ENCODE results near the gene SLC6A7.
"Not testable (repeated sequence)": the region's sequence is repeated elsewhere in the genome, so short reads cannot be mapped to it uniquely, and the experiment has no call there.

SLC6A7 gene

GRCh38 chr5:150246429-150246828, 56.6 kb downstream of the SLC6A7 start:
- no peak for DNase-seq

DNA sequence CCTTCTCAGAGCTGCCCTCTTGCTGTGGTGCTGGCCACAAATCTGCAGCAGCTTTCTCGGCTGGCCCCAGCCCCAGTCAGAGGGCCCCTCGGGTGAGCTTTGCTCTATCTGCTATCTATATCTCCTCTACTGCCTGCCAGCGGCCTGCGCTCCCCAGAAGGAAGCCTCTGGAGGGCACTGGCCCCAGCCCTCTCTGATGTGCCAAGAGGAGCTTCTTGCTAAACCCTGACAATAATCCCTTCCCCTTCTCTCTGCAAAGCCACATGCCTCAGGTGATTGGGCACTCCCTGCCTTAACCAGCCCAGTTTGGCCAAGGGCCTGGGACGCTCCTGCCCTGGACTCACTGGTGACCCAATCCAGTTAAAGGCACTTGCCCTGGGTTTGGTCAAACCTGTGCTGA, 57.0 kb downstream of the SLC6A7 start:
- DNase-seq, result no peak

DNA sequence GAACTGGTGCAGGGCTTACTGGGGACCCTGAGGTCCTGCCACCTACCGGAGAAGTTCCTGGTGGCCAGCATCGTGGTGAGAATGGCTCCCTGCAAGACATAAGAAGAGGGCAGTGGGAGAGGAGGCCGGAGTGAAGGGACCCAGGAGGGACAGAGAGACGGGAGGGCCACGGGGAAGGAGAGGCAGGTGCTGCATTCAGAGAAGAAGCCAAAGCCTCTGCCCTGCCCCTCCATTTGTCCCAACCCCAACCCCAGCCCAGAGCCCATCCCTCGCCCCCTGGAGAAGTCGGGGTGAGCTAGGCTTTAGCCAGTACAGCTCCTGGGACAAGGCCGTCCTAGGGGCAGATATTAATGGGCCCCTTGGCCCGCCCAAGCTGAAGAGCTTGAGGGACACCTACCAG, 57.9 kb downstream of the SLC6A7 start:
- DNase-seq, result no peak

GRCh38 chr5:150248493-150248892, 58.6 kb downstream of the SLC6A7 start:
- DNase-seq, result not testable (repeated sequence)

GRCh38 chr5:150248946-150249345, 59.1 kb downstream of the SLC6A7 start:
- DNase-seq, result no peak

- DNase-seq, result no peak
These were observed 59.9 kb downstream of the SLC6A7 start for GRCh38 chr5:150249744-150250143.

DNA sequence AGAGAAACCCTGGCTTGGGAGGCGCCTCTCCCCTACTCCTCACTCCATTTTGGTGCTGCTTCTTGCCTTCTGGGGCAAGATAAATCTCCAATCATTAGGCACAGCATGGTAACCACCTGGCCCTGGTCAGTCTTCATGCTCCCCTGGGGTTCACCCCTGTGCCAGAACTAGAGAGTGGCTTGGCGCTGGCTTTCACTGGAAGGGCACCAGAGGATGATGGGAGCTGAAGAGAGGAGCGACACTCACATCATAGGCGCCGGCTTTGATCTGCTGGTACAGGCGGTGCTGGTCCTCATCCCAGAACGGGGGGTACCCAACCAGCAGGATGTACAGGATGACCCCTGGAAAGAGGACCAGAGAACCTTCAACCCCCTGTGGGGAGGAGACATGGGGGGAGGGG, 61.6 kb downstream of the SLC6A7 start:
- no peak for DNase-seq

DNA sequence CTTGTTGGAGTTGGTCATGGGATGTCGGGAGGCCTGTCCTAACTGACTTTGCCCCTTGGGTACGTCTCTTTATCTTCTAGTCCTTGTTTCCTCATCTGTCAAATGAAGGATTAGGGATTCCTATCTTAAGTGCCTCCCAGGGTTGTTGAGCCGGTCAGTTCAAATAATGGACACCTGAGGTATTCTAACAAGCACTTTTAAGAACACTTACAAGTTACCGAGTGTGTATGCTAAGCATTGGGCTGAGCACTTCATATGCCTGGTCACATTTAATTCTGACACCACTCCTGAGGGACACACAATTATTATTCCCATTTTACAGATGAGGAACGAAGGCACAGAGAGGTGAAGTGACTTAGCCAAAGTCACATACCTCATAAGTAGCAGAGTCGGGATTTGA, 62.6 kb downstream of the SLC6A7 start:
- DNase-seq, result no peak

DNA sequence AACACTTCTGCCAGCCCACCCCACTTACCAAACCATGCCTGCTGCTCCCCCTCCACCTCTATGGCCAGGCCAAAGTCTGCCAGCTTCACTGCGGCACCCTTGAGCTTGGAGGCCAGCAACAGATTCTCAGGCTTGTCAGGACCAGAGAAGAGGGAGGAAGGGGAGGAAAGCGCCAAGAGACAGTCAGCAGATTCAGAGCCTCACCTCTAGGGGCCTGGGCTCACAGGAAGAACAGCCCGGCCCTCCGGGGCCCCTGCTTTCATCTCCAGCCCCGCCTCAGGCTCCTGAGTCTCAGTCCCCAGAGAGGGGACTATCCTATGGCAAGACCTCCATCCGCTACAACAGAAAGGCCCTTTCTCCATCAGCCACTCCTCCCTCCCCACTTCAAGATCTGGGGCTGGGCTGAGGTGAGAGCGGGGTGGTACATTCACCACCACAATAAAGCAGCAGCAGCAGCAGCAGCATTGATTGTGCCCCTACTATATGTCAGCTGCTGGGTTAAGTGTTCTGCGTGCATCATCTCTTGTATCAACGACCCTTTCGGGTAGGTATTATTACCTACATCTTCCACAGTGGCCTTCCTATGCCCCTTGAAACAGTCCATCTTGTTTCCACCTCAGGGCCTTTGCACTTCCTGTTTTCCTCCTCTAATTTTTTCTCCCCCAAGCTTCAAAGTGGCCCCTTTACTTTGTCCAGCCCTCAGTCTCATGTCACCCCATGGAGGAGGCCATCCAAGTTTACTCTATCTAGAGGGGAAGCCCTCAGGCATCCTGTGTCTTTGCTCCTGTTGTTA, 63.8 kb downstream of the SLC6A7 start:
- DNase-seq, result no peak

DNA sequence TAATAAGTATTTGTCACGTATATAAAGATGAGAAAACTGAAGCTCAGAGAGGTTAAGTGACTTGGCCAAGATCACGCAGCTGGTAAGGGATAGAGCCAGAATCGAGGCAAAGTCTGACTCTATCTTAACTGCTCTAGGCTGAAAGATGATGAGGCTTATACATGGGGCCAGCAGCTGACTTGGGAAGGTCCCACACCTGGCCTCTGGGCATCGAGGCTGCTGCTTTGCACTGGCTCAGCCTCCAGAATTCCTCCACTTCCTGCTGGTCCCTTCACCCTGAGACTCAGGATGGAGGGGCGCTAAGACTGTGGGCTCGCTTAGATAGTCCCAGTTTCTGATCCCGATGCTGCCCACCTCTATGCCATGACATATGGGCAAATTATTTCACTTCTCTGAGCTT, 64.5 kb downstream of the SLC6A7 start:
- DNase-seq, result no peak

GRCh38 chr5:150254774-150255173, 64.9 kb downstream of the SLC6A7 start:
- no peak for DNase-seq

DNA sequence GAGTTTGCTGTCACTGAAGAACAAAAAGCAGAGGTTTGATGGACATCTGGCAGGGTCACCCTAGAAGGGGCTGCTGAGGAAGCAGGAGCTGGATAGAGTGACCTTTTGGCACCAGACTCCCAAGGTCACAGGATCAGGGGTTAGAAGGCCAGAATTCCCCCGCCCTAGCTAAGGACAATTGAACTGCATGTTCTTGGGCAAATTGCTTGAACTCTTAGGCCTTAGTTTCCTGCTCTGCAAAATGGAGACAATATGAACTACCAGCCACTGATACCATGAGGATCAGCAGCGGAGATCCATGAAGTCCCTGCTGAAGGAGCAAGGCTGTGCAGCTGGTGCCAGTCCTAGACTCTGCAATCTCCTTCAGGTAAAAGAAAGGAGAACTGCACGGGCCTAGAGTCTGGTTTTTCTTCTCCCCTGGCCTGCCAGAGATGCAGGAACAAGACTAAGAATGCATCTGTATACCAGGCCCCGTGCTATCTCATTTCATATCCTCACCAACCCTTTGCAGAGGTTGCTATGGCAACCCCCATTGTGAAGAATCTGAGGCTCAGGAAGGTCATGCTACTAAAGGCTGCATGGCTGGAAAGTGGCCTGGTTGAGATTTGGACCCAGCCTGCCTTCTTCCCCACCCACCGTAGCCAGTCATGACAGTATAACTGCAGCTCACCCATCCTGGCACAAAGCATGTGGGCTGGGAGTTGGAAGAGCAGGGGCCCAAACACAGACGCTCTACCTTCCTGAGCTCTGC, 66.0 kb downstream of the SLC6A7 start:
- DNase-seq, result no peak

GRCh38 chr5:150256410-150257064, 66.7 kb downstream of the SLC6A7 start:
- no peak for DNase-seq

- DNase-seq, result no peak
These were observed 67.6 kb downstream of the SLC6A7 start for GRCh38 chr5:150257424-150257823.

- DNase-seq, result no peak
These were observed 68.3 kb downstream of the SLC6A7 start for GRCh38 chr5:150258130-150258529.
